ENCODE data around the gene SIRPA. TPM values are rescaled to one million over a fixed set of nuclear protein-coding genes. Genes with fewer than 3 reads are reported as not detected.
"Not testable (repeated sequence)": the region's sequence is repeated elsewhere in the genome, so short reads cannot be mapped to it uniquely, and the experiment has no call there.

Gene SIRPA
- polyA plus RNA-seq, 6 donors from 2014 or later: 0.24 to 0.44 (median 0.26) TPM; not detected in 2

DNA sequence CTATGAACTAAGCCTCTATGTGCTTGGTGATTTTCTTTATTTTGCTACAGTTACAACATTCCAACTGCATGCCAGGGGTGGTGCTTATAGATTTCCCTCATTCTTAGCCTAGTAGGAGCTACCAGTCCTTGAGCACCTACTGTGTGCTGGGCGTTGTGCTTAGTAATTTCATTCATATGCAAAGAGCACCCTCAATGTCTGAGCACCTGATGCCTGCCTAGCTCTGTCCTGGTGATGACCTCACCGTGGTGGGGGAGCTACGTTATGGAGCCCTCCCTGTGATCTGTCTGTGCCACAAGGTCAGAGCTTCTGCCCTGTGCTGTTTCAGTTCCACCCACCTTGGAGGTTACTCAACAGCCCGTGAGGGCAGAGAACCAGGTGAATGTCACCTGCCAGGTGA lies 26.8 kb downstream of the SIRPA start:
- not testable (repeated sequence) for H3K27ac Mint-ChIP-seq; H3K36me3 Mint-ChIP-seq; H3K4me3 Mint-ChIP-seq; H3K9me3 Mint-ChIP-seq; ATAC-seq (ENCODE audit: low read depth in 2 of 2); H3K27me3 Mint-ChIP-seq; DNase-seq
- peaks cover 3 to 13% (median 5%) of the 10 kb centered on the region in 3 donors for H3K4me1 Mint-ChIP-seq

DNA sequence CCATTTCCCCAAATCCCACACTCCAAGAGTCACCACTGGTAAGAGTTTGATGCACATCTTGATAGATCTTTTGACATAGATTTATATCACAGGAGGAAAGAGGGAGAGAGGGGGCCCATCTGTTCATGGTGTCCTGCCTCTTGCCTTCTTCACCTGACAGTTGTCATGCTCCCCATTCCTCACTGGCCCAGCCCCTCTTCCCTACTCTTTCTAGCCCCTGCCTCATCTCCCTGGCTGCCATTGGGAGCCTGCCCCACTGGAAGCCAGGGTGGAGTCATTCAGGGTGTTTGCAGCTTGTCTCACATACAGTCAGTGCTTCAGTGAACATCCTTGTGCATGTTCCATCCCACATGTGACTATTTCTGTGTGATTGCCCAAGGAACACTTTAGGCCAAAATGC lies 27.6 kb downstream of the SIRPA start:
- peak overlapping the region in 2 of 6 donors; percentile 12 to 86 for H3K27ac Mint-ChIP-seq
- no peak overlapping the region for H3K4me3 Mint-ChIP-seq
- no peaks in the 10 kb centered on the region for H3K36me3 Mint-ChIP-seq
- ATAC-seq (ENCODE audit: low read depth in 2 of 2) (no peak), DNase-seq (no peak)
- no peaks in the 10 kb centered on the region for H3K9me3 Mint-ChIP-seq
- H3K27me3 Mint-ChIP-seq: no peaks in the 10 kb centered on the region
- peaks cover 8 to 21% (median 10%) of the 10 kb centered on the region in 3 donors for H3K4me1 Mint-ChIP-seq

- Mint-ChIP-seq H3K4me1 (peaks cover 16 to 30% (median 20%) of the 10 kb centered on the region in 3 donors), H3K27ac (no peak overlapping the region), H3K27me3 (peaks cover 0 to 12% (median 4%) of the 10 kb centered on the region in 3 donors), H3K9me3 (no peaks in the 10 kb centered on the region), H3K4me3 (no peak overlapping the region), H3K36me3 (no peaks in the 10 kb centered on the region)
- DNase-seq (no peak), ATAC-seq (ENCODE audit: low read depth in 2 of 2) (no peak)
Measured at GRCh38 chr20:1924910-1925861, 30.0 kb downstream of the SIRPA start.

DNA sequence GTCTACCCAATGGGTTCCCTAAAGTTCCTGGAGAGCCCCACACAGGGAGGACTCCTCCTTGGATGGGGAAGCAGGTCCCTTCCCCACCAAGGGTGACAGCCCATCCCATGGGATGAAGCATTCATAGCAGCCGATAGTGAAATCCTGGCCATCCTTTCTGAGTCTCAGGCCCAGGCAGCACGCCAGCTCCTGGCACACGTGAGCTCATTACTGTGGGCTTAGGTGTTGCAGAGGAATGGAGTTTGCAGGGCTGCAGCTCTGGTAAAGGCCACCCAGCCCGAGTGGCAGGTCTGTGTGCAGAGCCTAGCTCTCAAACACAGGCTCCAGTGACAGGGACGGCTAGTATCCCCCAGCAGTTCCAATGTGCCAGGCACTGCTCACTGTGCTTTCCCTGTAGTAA lies 31.0 kb downstream of the SIRPA start:
- Mint-ChIP-seq H3K4me3 (no peak overlapping the region), H3K4me1 (peaks cover 16 to 26% (median 20%) of the 10 kb centered on the region in 3 donors), H3K9me3 (no peaks in the 10 kb centered on the region), H3K36me3 (no peaks in the 10 kb centered on the region), H3K27ac (no peak overlapping the region), H3K27me3 (peaks cover 0 to 15% (median 4%) of the 10 kb centered on the region in 3 donors)
- ATAC-seq (ENCODE audit: low read depth in 2 of 2): no peak
- no peak for DNase-seq

DNA sequence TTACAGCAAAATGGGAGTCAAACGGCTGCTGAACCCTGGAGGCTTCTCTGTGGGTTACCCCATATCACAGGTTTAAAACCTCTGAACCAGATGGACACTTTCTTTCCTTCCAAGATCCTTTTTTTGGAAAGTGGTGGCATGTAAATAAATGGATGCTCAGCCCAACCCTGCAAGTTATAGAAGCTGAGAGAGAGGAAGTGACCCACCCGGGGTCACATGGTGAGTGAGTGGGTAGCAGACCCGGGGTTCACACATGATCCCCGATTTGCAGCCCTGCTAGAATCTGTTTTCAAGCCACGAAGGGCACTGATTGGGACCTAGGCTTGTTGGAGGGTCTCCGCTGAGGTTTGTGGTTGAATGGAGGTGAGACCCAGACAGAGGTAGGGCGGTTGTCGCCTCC lies 32.0 kb downstream of the SIRPA start:
- H3K4me3 Mint-ChIP-seq: no peak overlapping the region
- ATAC-seq (ENCODE audit: low read depth in 2 of 2) (peak; percentile 61 to 63), DNase-seq (peak; percentile 9)
- peak overlapping the region in 1 of 6 donors; percentile 65 for H3K27ac Mint-ChIP-seq
- no peaks in the 10 kb centered on the region for H3K9me3 Mint-ChIP-seq
- peaks cover 16 to 27% (median 20%) of the 10 kb centered on the region in 3 donors for H3K4me1 Mint-ChIP-seq
- H3K36me3 Mint-ChIP-seq: no peaks in the 10 kb centered on the region
- peaks cover 3 to 23% (median 9%) of the 10 kb centered on the region in 3 donors for H3K27me3 Mint-ChIP-seq

DNA sequence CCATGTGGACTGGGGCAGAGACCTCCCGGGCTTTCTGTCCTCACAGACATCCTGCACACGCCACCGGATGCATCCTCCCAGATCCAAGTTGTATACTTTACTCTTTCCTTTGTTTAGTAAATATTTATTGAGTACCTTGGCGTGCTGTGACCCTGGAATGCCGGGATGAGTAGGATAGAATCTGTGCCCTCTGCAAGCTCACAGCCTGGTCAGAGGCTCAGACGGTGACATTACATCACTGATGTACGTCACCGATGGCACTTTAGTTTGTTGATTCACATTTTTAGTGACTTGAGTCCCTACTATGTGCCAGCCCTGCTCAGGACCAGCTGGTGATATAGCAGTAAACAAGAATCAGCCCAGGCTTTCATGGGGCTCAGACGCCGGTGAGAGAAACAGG lies 32.9 kb downstream of the SIRPA start:
- ATAC-seq (ENCODE audit: low read depth in 2 of 2) (no peak), DNase-seq (no peak)
- H3K4me1 Mint-ChIP-seq: peaks cover 16 to 25% (median 21%) of the 10 kb centered on the region in 3 donors
- H3K27ac Mint-ChIP-seq: peak overlapping the region in 1 of 6 donors; percentile 31
- H3K4me3 Mint-ChIP-seq: no peak overlapping the region
- H3K36me3 Mint-ChIP-seq: no peaks in the 10 kb centered on the region
- no peaks in the 10 kb centered on the region for H3K9me3 Mint-ChIP-seq
- H3K27me3 Mint-ChIP-seq: peaks cover 11 to 33% (median 13%) of the 10 kb centered on the region in 3 donors

- Mint-ChIP-seq H3K9me3 (no peaks in the 10 kb centered on the region), H3K4me1 (peaks cover 16 to 25% (median 21%) of the 10 kb centered on the region in 3 donors), H3K4me3 (no peak overlapping the region), H3K36me3 (no peaks in the 10 kb centered on the region), H3K27me3 (peaks cover 11 to 37% (median 13%) of the 10 kb centered on the region in 3 donors), H3K27ac (peak overlapping the region in 1 of 6 donors; percentile 62)
- ATAC-seq (ENCODE audit: low read depth in 2 of 2): no peak
- no peak for DNase-seq
Measured at GRCh38 chr20:1928782-1929181, 33.6 kb downstream of the SIRPA start.

DNA sequence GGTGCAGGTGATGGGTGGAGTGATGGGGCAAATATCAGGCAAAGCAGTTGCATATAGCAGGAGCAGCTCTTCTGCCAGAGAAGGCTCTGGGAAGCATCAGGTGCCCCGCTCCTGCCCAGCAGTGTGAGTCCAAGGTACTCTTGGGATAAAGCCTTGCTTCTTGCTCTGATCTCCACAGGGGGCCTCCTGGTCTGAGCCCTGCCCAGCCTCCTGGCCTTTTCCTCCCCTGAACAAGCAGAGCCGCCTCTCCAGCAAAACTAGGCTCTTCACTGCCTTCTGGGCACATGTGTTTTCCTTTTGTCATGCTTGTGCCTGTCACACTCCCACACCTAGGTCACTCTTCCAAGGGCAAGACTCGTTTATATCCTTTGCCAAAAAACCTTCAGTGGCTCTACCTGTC lies 34.3 kb downstream of the SIRPA start:
- ATAC-seq (ENCODE audit: low read depth in 2 of 2) (no peak), DNase-seq (no peak)
- Mint-ChIP-seq H3K4me1 (peaks cover 16 to 25% (median 21%) of the 10 kb centered on the region in 3 donors), H3K27ac (peak overlapping the region in 2 of 6 donors; percentile 31 to 87), H3K36me3 (no peaks in the 10 kb centered on the region), H3K27me3 (peaks cover 13 to 44% (median 15%) of the 10 kb centered on the region in 3 donors), H3K4me3 (no peak overlapping the region), H3K9me3 (no peaks in the 10 kb centered on the region)

DNA sequence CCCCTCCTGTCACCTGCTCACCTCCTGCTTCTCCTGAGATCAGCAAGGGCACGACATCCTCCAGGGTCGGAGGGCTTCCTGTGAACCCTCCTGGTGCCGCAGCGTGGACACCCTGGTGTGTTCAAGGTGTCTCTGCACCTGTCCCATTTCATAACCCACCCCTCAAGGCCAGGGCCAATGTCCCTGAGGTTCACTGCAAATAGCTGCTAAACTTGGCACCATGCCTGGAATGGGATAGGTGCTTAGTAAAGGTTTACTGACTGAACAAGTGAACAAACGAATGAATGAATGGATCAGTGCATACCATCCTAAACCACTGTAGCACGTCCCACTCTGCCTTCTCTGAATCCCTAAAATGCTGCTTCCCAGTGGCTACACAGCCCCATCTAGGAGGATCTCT lies 35.0 kb downstream of the SIRPA start:
- DNase-seq (no peak), ATAC-seq (ENCODE audit: low read depth in 2 of 2) (no peak)
- Mint-ChIP-seq H3K36me3 (no peaks in the 10 kb centered on the region), H3K4me3 (no peak overlapping the region), H3K27me3 (peaks cover 13 to 49% (median 16%) of the 10 kb centered on the region in 3 donors), H3K4me1 (peaks cover 16 to 25% (median 21%) of the 10 kb centered on the region in 3 donors), H3K27ac (peak overlapping the region in 1 of 6 donors; percentile 78), H3K9me3 (no peaks in the 10 kb centered on the region)

- no peaks in the 10 kb centered on the region for H3K36me3 Mint-ChIP-seq
- ATAC-seq (ENCODE audit: low read depth in 2 of 2) (no peak), DNase-seq (no peak)
- H3K27me3 Mint-ChIP-seq: peaks cover 13 to 54% (median 16%) of the 10 kb centered on the region in 3 donors
- H3K27ac Mint-ChIP-seq: no peak overlapping the region
- no peak overlapping the region for H3K4me3 Mint-ChIP-seq
- H3K4me1 Mint-ChIP-seq: peaks cover 13 to 21% (median 21%) of the 10 kb centered on the region in 3 donors
- H3K9me3 Mint-ChIP-seq: no peaks in the 10 kb centered on the region
Measured at GRCh38 chr20:1931830-1932229, 36.6 kb downstream of the SIRPA start.

DNA sequence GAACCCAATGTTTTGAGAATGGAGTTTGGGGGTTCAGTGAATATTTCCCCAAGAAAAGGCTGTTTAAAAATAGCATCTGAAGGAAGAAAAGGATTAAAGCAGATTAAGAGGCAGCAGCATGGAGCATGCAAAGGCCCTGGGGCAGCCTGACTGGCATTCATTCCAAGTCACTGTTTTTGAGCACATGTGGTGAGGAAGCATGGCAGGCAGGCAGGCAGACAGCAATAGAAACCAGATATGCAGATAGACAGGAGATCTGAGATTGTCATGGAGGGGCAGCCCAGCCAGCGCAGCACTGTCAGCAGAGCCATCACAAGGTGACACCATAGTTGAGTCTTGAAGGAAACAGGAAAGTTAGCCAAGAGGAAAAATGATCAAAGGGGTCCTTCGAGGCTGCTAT lies 37.8 kb downstream of the SIRPA start:
- H3K27ac Mint-ChIP-seq: no peak overlapping the region
- H3K4me1 Mint-ChIP-seq: peaks cover 4 to 14% (median 10%) of the 10 kb centered on the region in 3 donors
- ATAC-seq (ENCODE audit: low read depth in 2 of 2) (no peak), DNase-seq (no peak)
- H3K9me3 Mint-ChIP-seq: no peaks in the 10 kb centered on the region
- no peaks in the 10 kb centered on the region for H3K36me3 Mint-ChIP-seq
- peaks cover 13 to 57% (median 16%) of the 10 kb centered on the region in 3 donors for H3K27me3 Mint-ChIP-seq
- H3K4me3 Mint-ChIP-seq: no peak overlapping the region

GRCh38 chr20:1933465-1933870 lies 38.3 kb downstream of the SIRPA start:
- ATAC-seq (ENCODE audit: low read depth in 2 of 2) (no peak), DNase-seq (no peak)
- H3K9me3 Mint-ChIP-seq: no peaks in the 10 kb centered on the region
- H3K4me1 Mint-ChIP-seq: peaks cover 0 to 12% (median 5%) of the 10 kb centered on the region in 3 donors
- peaks cover 0 to 4% of the 10 kb centered on the region in 2 donors for H3K36me3 Mint-ChIP-seq
- H3K4me3 Mint-ChIP-seq: no peak overlapping the region
- peaks cover 13 to 52% (median 16%) of the 10 kb centered on the region in 3 donors for H3K27me3 Mint-ChIP-seq
- no peak overlapping the region for H3K27ac Mint-ChIP-seq

GRCh38 chr20:1934156-1934555 lies 38.9 kb downstream of the SIRPA start:
- no peak for DNase-seq
- peaks cover 0 to 5% of the 10 kb centered on the region in 2 donors for H3K36me3 Mint-ChIP-seq
- H3K4me1 Mint-ChIP-seq: peaks cover 0 to 10% (median 4%) of the 10 kb centered on the region in 3 donors
- H3K9me3 Mint-ChIP-seq: no peaks in the 10 kb centered on the region
- H3K27me3 Mint-ChIP-seq: peaks cover 13 to 47% (median 13%) of the 10 kb centered on the region in 3 donors
- H3K27ac Mint-ChIP-seq: no peak overlapping the region
- H3K4me3 Mint-ChIP-seq: no peak overlapping the region
- no peak for ATAC-seq (ENCODE audit: low read depth in 2 of 2)
